Activated naive CD4-positive, alpha-beta T cell treated with anti-CD3 and anti-CD28 coated beads, Interleukin-2, amount 50 U/mL, for 72 hours (primary cell): ENCODE measurements around the gene ATAD1. TPM values are rescaled to one million over a fixed set of nuclear protein-coding genes. Genes with fewer than 3 reads are reported as not detected.
A peak's percentile ranks its signal among the peaks of the same experiment; 100 is the strongest.

Experiments
- ATAC-seq, 2 donors: fragments of 150-1000 bp; cut with Tn5 transposase; 2 replicates each; pipeline ENCODE4 v1.10.0; 2021; ENCODE audit warnings: mild to moderate bottlenecking in 2 of 2, moderate library complexity in 2 of 2
- DNase-seq, 2 donors: peaks; one replicate each; pipeline ENCODE4 v3.0.0; 2021 to 2022; ENCODE audit warnings: low spot score in 2 of 2
- H3K27ac Mint-ChIP-seq, 2 donors: one replicate each; pipeline ENCODE4 v1.8.0; 2022; ENCODE audit warnings: mild to moderate bottlenecking in 2 of 2, mixed read lengths in 2 of 2
- H3K36me3 Mint-ChIP-seq, 2 donors: one replicate each; pipeline ENCODE4 v1.8.0; 2022; ENCODE audit warnings: mixed read lengths in 2 of 2
- H3K9me3 Mint-ChIP-seq, 2 donors: one replicate each; pipeline ENCODE4 v1.8.0; 2022; ENCODE audit warnings: mixed read lengths in 2 of 2
- total RNA-seq, 2 donors: library from RNA; stranded (reverse); gene quantifications; one replicate each; pipeline ENCODE4 v1.2.3, GENCODE V29; 2022

The ATAD1 gene
- total RNA-seq, 2 donors from 2014 or later: 35.0 to 51.6 TPM

GRCh38 chr10:87721781-87722180 is 96.2 kb downstream of the ATAD1 start:
- ATAC-seq (no peak), DNase-seq (no peak)
- no peaks in the 10 kb centered on the region for H3K36me3 Mint-ChIP-seq
- H3K9me3 Mint-ChIP-seq: no peaks in the 10 kb centered on the region
- no peak overlapping the region for H3K27ac Mint-ChIP-seq

GRCh38 chr10:87720665-87721064 is 97.4 kb downstream of the ATAD1 start:
- no peaks in the 10 kb centered on the region for H3K9me3 Mint-ChIP-seq
- DNase-seq (no peak), ATAC-seq (peak; percentile 44 to 93)
- no peaks in the 10 kb centered on the region for H3K36me3 Mint-ChIP-seq
- no peak overlapping the region for H3K27ac Mint-ChIP-seq

- DNase-seq: no peak
- Mint-ChIP-seq H3K27ac (no peak overlapping the region), H3K36me3 (no peaks in the 10 kb centered on the region), H3K9me3 (no peaks in the 10 kb centered on the region)
- ATAC-seq: no peak
Observed at GRCh38 chr10:87716348-87716670, 101.7 kb downstream of the ATAD1 start.

GRCh38 chr10:87715552-87716347 is 102.3 kb downstream of the ATAD1 start:
- DNase-seq (no peak), ATAC-seq (no peak)
- Mint-ChIP-seq H3K9me3 (no peaks in the 10 kb centered on the region), H3K36me3 (no peaks in the 10 kb centered on the region), H3K27ac (no peak overlapping the region)

GRCh38 chr10:87713707-87714106 is 104.3 kb downstream of the ATAD1 start:
- no peak for DNase-seq
- Mint-ChIP-seq H3K27ac (no peak overlapping the region), H3K36me3 (no peaks in the 10 kb centered on the region), H3K9me3 (no peaks in the 10 kb centered on the region)
- ATAC-seq: no peak

- no peak overlapping the region for H3K27ac Mint-ChIP-seq
- ATAC-seq (no peak), DNase-seq (no peak)
- H3K36me3 Mint-ChIP-seq: no peaks in the 10 kb centered on the region
- no peaks in the 10 kb centered on the region for H3K9me3 Mint-ChIP-seq
Observed at GRCh38 chr10:87712913-87713616, 105.0 kb downstream of the ATAD1 start.

GRCh38 chr10:87707254-87707653 is 110.8 kb downstream of the ATAD1 start:
- no peak overlapping the region for H3K27ac Mint-ChIP-seq
- no peak for DNase-seq
- H3K36me3 Mint-ChIP-seq: no peaks in the 10 kb centered on the region
- H3K9me3 Mint-ChIP-seq: no peaks in the 10 kb centered on the region
- no peak for ATAC-seq

GRCh38 chr10:87706731-87707130 is 111.3 kb downstream of the ATAD1 start:
- Mint-ChIP-seq H3K27ac (no peak overlapping the region), H3K9me3 (no peaks in the 10 kb centered on the region)
- no peak for DNase-seq

GRCh38 chr10:87705339-87705738 is 112.7 kb downstream of the ATAD1 start:
- no peak for DNase-seq
- Mint-ChIP-seq H3K27ac (peak overlapping the region in 1 of 2 donors; percentile 41), H3K9me3 (no peaks in the 10 kb centered on the region), H3K36me3 (no peaks in the 10 kb centered on the region)
- ATAC-seq: no peak

More at GRCh38 chr10:87706731-87707130, 111.3 kb downstream of the ATAD1 start:
- no peaks in the 10 kb centered on the region for H3K36me3 Mint-ChIP-seq
- ATAC-seq: no peak

GRCh38 chr10:87703771-87704170 is 114.3 kb downstream of the ATAD1 start:
- DNase-seq (no peak), ATAC-seq (no peak)
- no peak overlapping the region for H3K27ac Mint-ChIP-seq
- H3K9me3 Mint-ChIP-seq: no peaks in the 10 kb centered on the region
- H3K36me3 Mint-ChIP-seq: no peaks in the 10 kb centered on the region

GRCh38 chr10:87702973-87703294 is 115.1 kb downstream of the ATAD1 start:
- no peak overlapping the region for H3K27ac Mint-ChIP-seq
- DNase-seq: no peak

GRCh38 chr10:87702260-87702972 is 115.6 kb downstream of the ATAD1 start:
- no peak for DNase-seq
- H3K36me3 Mint-ChIP-seq: no peaks in the 10 kb centered on the region
- H3K9me3 Mint-ChIP-seq: no peaks in the 10 kb centered on the region
- H3K27ac Mint-ChIP-seq: no peak overlapping the region
- ATAC-seq: no peak

More at GRCh38 chr10:87702973-87703294, 115.1 kb downstream of the ATAD1 start:
- Mint-ChIP-seq H3K9me3 (no peaks in the 10 kb centered on the region), H3K36me3 (no peaks in the 10 kb centered on the region)
- no peak for ATAC-seq

Other genes starting within 250 kb of the ATAD1 start
- gene PAPSS2, start 158.3 kb downstream of the ATAD1 start, total RNA-seq: 1 to 10 TPM in 1 of 2 donors, under 1 TPM in 1; 0.05 to 1.5 TPM
- gene KLLN, start 45.3 kb upstream of the ATAD1 start, total RNA-seq: under 1 TPM; 0.16 to 0.50 TPM
- 10 to 100 TPM; 36.6 to 54.3 TPM for gene PTEN, start 45.4 kb upstream of the ATAD1 start, total RNA-seq